MM.1S (cell line): ENCODE results near the gene PLA2G6.

ENCODE experiments used
- CTCF ChIP-seq: fragments of 300-600 bp; sonication (generic); IDR thresholded peaks from 2 replicates; pipeline ENCODE4 v1.5.1; 2016; ENCODE audit warnings: antibody characterized with exemption, low read length, mixed read lengths
- EZH2 ChIP-seq: fragments of 300-600 bp; sonication (generic); optimal IDR thresholded peaks from 2 replicates; pipeline ENCODE3; 2017; ENCODE audit warnings: low read depth, mild to moderate bottlenecking, antibody characterized with exemption, low read length, mixed read lengths

DNA sequence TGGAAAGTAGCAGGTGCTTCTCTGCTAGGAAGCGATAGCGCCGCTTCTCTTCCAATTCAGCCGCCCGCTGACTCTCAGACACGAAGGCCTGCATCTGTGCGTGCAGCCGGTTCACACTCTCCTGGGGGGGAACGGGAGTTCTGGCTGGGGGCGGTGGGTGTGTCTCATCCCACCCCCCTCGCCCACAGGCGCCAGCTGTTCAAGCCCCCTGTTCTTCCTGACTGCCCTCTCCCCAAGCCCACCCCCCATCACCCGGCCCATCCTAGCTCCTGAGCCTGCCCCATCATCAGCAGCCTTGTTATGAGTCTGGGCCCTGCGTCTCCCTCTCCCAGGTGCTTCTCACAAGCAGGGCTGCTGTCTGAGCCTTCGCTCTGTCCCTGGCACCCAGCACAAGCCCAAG, 84.6 kb downstream of the PLA2G6 start:
- TF ChIP-seq CTCF = no peak
- TF ChIP-seq EZH2 = no peak
